BJ (cell line): ENCODE data around the gene SNRPF. TPM values are rescaled to one million over a fixed set of nuclear protein-coding genes. Genes with fewer than 3 reads are reported as not detected.

Source experiments
- CTCF ChIA-PET: fragments of 350-600 bp; formaldehyde crosslinking; extraction: SDS; loops from one replicate; lab custom pipeline; 2021; ENCODE audit warnings: antibody characterized with exemption, inconsistent platforms; lab: Yijun Ruan, JAX
- POLR2A ChIA-PET: fragments of 300-600 bp; sonication (Branson Sonifier 250); formaldehyde crosslinking; extraction: SDS; loops from one replicate; lab custom pipeline; 2021; ENCODE audit warnings: antibody characterized with exemption; lab: Charles Lee
- DNase-seq: peaks from one replicate; pipeline ENCODE4 v3.0.0-alpha.2; 2011; ENCODE audit warnings: low read depth
- H3K27me3 ChIP-seq: 2 replicates; pipeline ENCODE4 v1.6.0; 2011; ENCODE audit warnings: low read length; ENCODE audit not compliant: control insufficient read depth, insufficient read depth
- H3K36me3 ChIP-seq: 2 replicates; pipeline ENCODE4 v1.5.1; 2011; ENCODE audit warnings: low read length; ENCODE audit not compliant: control insufficient read depth, insufficient read depth
- H3K4me3 ChIP-seq: 2 replicates; pipeline ENCODE4 v1.5.1; 2011; ENCODE audit warnings: low read depth, mild to moderate bottlenecking, control low read depth, low read length
- CTCF ChIP-seq: IDR thresholded peaks from 2 replicates; pipeline ENCODE4 v1.5.1; 2011; ENCODE audit warnings: low read depth, mild to moderate bottlenecking, control low read depth, inconsistent platforms, low read length, moderate library complexity; ENCODE audit not compliant: insufficient read depth
- polyA plus RNA-seq: library from polyadenylated mRNA; depleted of rRNA; stranded (reverse); fragments of >200 nt; gene quantifications from 2 replicates; pipeline ENCODE4 v1.2.3, GENCODE V29; 2011

SNRPF gene
- polyA plus RNA-seq, 1 experiment, result 8.9 TPM

DNA sequence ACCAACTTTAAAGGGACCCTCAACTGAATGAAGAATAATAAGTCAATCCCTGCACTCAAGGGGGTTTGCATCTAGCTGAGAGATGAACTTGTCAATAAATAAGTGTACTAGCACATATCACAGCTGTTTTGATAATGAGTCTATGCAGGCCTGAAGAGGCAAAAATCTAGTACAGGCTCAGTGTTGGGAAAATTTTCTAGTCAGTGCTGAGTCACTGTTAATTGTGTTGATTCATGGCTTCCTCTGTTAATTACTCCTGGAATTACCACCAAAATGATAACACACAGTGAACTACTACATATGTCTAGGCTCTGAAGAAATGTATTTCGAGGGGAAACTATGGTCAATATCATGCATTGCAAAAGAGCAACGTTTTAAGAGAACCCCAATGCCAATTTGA lies 18.9 kb downstream of the SNRPF start:
- Histone ChIP-seq H3K27me3 (no peaks in the 10 kb centered on the region), H3K4me3 (no peak overlapping the region), H3K36me3 (no peaks in the 10 kb centered on the region)
- no peak for DNase-seq
- ChIA-PET CTCF (interaction anchor here (0.5 to 1.5 kb wide), 2 partner anchors 19 to 293 kb away, joined by 3 to 5 read pairs; no protein-coding TSS in a partner anchor), POLR2A (no interaction called here)
- TF ChIP-seq CTCF, result no peak

DNA sequence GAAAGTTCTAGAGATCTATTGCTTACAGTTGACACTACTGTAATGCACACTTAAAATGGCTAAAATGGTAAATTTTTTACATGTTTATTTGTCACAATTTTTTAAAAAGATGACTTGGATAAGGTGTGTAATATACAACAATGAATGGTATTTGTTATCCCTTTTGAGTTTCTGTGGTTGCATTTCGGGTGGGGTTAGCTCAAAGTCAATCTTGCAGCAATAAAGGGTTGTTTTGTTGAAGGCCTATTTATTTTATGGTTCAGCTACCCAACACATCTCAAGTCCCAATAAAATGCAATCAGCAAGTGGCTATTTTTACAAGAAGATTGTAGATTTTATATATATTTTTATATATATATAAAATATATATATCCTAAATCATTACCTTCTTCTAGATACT lies 22.1 kb downstream of the SNRPF start:
- ChIA-PET CTCF (interaction anchor here (0.9 kb wide), 1 partner anchor 9 kb away, joined by 3 read pairs; no protein-coding TSS in a partner anchor), POLR2A (no interaction called here)
- no peak for TF ChIP-seq CTCF
- H3K4me3 ChIP-seq, result no peak overlapping the region
- no peaks in the 10 kb centered on the region for H3K27me3 ChIP-seq
- no peak for DNase-seq
- H3K36me3 ChIP-seq, result no peaks in the 10 kb centered on the region

DNA sequence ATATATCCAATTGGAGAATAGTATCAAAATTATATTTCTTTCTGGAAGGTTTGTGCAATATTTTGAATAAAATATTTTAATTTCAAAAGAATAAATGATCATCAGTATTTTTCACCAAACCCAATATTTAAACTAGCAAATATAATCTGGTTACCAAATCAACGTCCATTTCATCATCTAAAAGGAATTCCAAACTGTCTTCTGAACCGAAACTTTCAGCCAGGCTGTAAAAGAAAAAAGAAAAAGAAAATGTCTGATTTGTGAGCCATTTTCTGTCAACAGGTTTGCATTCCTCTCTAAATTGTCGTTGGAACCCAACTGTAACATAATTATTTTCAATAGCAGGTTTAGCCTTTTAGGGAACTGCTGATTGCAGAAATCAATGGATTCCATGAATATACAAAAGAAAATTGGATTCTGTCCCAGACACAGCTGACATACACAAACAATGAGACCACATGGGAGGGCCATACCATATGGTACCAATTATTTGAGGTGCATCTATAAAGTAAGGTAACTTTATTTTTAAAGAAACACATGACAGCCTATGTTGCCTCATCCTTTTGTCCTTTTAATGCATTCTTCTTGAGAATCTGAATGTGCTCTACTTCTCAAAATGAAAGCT lies 22.7 kb downstream of the SNRPF start:
- H3K4me3 ChIP-seq, result no peak overlapping the region
- TF ChIP-seq CTCF, result no peak

GRCh38 chr12:95882080-95882479 lies 23.3 kb downstream of the SNRPF start:
- H3K36me3 ChIP-seq, result no peaks in the 10 kb centered on the region
- H3K4me3 ChIP-seq, result no peak overlapping the region
- ChIA-PET CTCF (no interaction called here), POLR2A (no interaction called here)
- DNase-seq, result no peak
- TF ChIP-seq CTCF, result no peak
- H3K27me3 ChIP-seq, result no peaks in the 10 kb centered on the region

More for the DNA sequence above, 22.7 kb downstream of the SNRPF start:
- no peak for DNase-seq
- CTCF ChIA-PET, result interaction anchor here (0.9 kb wide), 1 partner anchor 10 kb away, joined by 3 read pairs; no protein-coding TSS in a partner anchor
- Histone ChIP-seq H3K36me3 (no peaks in the 10 kb centered on the region), H3K27me3 (no peaks in the 10 kb centered on the region)
- POLR2A ChIA-PET, result no interaction called here

DNA sequence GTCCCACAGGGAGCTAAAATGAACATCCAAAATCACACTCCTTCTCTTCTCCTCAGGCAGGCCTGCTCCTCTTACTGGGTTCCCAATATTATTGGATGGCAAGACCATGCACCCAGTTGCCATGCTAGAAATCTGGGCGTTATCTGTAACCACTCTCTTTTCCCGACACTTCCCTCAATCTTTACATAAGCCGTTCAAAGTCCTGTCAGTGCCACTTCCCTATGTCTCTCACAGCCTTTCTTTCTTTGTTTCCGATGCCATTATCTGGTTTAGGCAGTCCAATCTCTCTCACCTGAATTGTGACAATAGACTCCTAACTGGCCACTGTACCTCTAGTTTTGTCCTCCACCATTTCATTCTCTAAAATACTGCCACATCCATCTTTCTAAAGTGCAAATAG lies 24.1 kb downstream of the SNRPF start:
- POLR2A ChIA-PET, result no interaction called here
- CTCF ChIA-PET, result no interaction called here
- Histone ChIP-seq H3K4me3 (no peak overlapping the region), H3K27me3 (no peaks in the 10 kb centered on the region), H3K36me3 (no peaks in the 10 kb centered on the region)
- no peak for TF ChIP-seq CTCF
- no peak for DNase-seq
